Measurements from ENCODE around the gene TMEM184A. TPM values are rescaled to one million over a fixed set of nuclear protein-coding genes. Genes with fewer than 3 reads are reported as not detected.
A peak's percentile ranks its signal among the peaks of the same experiment; 100 is the strongest.

The TMEM184A gene
- total and polyA plus RNA-seq, 2 of the 13 experiments (the other 11 are each of a cell fraction or from before 2014, with no cell fraction given): 9.5 to 20.4 TPM

- peak; percentile 77 for TF ChIP-seq ARID4A (CRISPR knock-in tag; IDR thresholded peaks at IDR 0.05; ENCODE audit: borderline replicate concordance)
- TF ChIP-seq KAT7 (CRISPR knock-in tag; IDR thresholded peaks at IDR 0.05; ENCODE audit: borderline replicate concordance): no peak
- peak; percentile 94 for TF ChIP-seq ZNF574 (CRISPR knock-in tag; IDR thresholded peaks at IDR 0.05)
- peak; percentile 29; the same call in 1 of the 2 replicates for TF ChIP-seq KLF12 (CRISPR knock-in tag; IDR thresholded peaks at IDR 0.05; ENCODE audit: borderline replicate concordance)
- TF ChIP-seq MTA1 (CRISPR knock-in tag; IDR thresholded peaks at IDR 0.05; ENCODE audit: borderline replicate concordance): no peak
- TF ChIP-seq JARID2 (CRISPR knock-in tag; IDR thresholded peaks at IDR 0.05; ENCODE audit: insufficient replicate concordance): no peak
- peak; percentile 26; the same call in 1 of the 2 replicates for TF ChIP-seq ZSCAN12 (CRISPR knock-in tag; IDR thresholded peaks at IDR 0.05)
- TF ChIP-seq GFI1 (CRISPR knock-in tag; IDR thresholded peaks at IDR 0.05; ENCODE audit: borderline replicate concordance): peak; percentile 54; the same call in 1 of the 2 replicates
- no peak for TF ChIP-seq SATB2 (CRISPR knock-in tag; IDR thresholded peaks at IDR 0.05)
- TF ChIP-seq XRCC5 (optimal IDR thresholded peaks at IDR 0.05; ENCODE audit: low read length): peak; percentile 95
- no peak for TF ChIP-seq CERS6 (CRISPR knock-in tag; IDR thresholded peaks at IDR 0.05)
- no peak; the same call in 1 of the 2 replicates for TF ChIP-seq TFAP4 (IDR thresholded peaks at IDR 0.05; ENCODE audit: borderline replicate concordance, low read depth)
- TF ChIP-seq ETS1 (CRISPR knock-in tag; IDR thresholded peaks at IDR 0.05): no peak
- no peak for TF ChIP-seq ZNF33B (CRISPR knock-in tag; IDR thresholded peaks at IDR 0.05)
- no peak for TF ChIP-seq ZNF678 (CRISPR knock-in tag; IDR thresholded peaks at IDR 0.05)
- no peak; the same call in 1 of the 2 replicates for TF ChIP-seq ARHGAP35 (CRISPR knock-in tag; IDR thresholded peaks at IDR 0.05; ENCODE audit: borderline replicate concordance)
- TF ChIP-seq DMAP1 (CRISPR knock-in tag; IDR thresholded peaks at IDR 0.05): peak; percentile 84
Measured at GRCh38 chr7:1569833-1570632, 14.0 kb upstream of the TMEM184A start, which contains the start of gene PSMG3 (continued).

Data from HepG2 (cell line).